Colon (tissue), 2 donors: ENCODE data around the gene TRPV3.
"Not testable (repeated sequence)": the region's sequence is repeated elsewhere in the genome, so short reads cannot be mapped to it uniquely, and the experiment has no call there.

ENCODE experiments used
- FAIRE-seq: peaks from 2 replicates; lab custom pipeline; 2012; peaks lifted over from hg19 to GRCh38; lab: Jason Lieb, UNC
- donor health status: control.
- donor health status: control.

Gene TRPV3

GRCh38 chr17:3573246-3574100 lies 15.9 kb upstream of the TRPV3 start:
- FAIRE-seq, result no peak

GRCh38 chr17:3572231-3572630 lies 14.6 kb upstream of the TRPV3 start:
- FAIRE-seq, result no peak

- no peak for FAIRE-seq
Measured at GRCh38 chr17:3571043-3571900, 13.7 kb upstream of the TRPV3 start.

GRCh38 chr17:3569534-3570137 lies 12.0 kb upstream of the TRPV3 start:
- no peak for FAIRE-seq

- no peak for FAIRE-seq
Measured at GRCh38 chr17:3566551-3566950, 8.9 kb upstream of the TRPV3 start.

- FAIRE-seq, result no peak
Measured at GRCh38 chr17:3565143-3565542, 7.5 kb upstream of the TRPV3 start.

- not testable (repeated sequence) for FAIRE-seq
Measured at GRCh38 chr17:3564241-3564640, 6.6 kb upstream of the TRPV3 start.

GRCh38 chr17:3559270-3559645 lies 1.6 kb upstream of the TRPV3 start:
- FAIRE-seq, result no peak

GRCh38 chr17:3558603-3559269 lies 1.1 kb upstream of the TRPV3 start:
- no peak for FAIRE-seq

- FAIRE-seq, result no peak
Measured at GRCh38 chr17:3556916-3557767, 470 bp downstream of the TRPV3 start.

GRCh38 chr17:3556239-3556915 lies 1.2 kb downstream of the TRPV3 start:
- no peak for FAIRE-seq

- FAIRE-seq, result no peak
Measured at GRCh38 chr17:3555189-3555796, 2.3 kb downstream of the TRPV3 start.

GRCh38 chr17:3554440-3554839 lies 3.2 kb downstream of the TRPV3 start:
- no peak for FAIRE-seq

- FAIRE-seq, result no peak
Measured at GRCh38 chr17:3553419-3554401, 3.9 kb downstream of the TRPV3 start.

GRCh38 chr17:3552916-3553315 lies 4.7 kb downstream of the TRPV3 start:
- FAIRE-seq, result no peak

GRCh38 chr17:3551189-3551588 lies 6.4 kb downstream of the TRPV3 start:
- FAIRE-seq, result no peak

GRCh38 chr17:3549610-3550162 lies 7.9 kb downstream of the TRPV3 start:
- no peak for FAIRE-seq

- no peak for FAIRE-seq
Measured at GRCh38 chr17:3547628-3548027, 10.0 kb downstream of the TRPV3 start.

GRCh38 chr17:3546997-3547396 lies 10.6 kb downstream of the TRPV3 start:
- no peak for FAIRE-seq
